Hepatocyte (in vitro differentiated cells): ENCODE data around the gene ACY1. TPM values are rescaled to one million over a fixed set of nuclear protein-coding genes. Genes with fewer than 3 reads are reported as not detected.

Source experiments
- DNase-seq: peaks from one replicate; pipeline ENCODE4 v3.0.0-alpha.2; 2016; ENCODE audit warnings: low spot score
- H2AFZ ChIP-seq: fragments of 200-600 bp; sonication (generic); 2 replicates; pipeline ENCODE4 v1.6.0; 2016; ENCODE audit warnings: antibody characterized with exemption, mild to moderate bottlenecking
- H3K27ac ChIP-seq: fragments of 200-600 bp; sonication (generic); 2 replicates; pipeline ENCODE4 v1.5.1; 2016; ENCODE audit warnings: mild to moderate bottlenecking
- H3K27me3 ChIP-seq: fragments of 200-600 bp; sonication (generic); 2 replicates; pipeline ENCODE4 v1.6.1; 2016
- H3K36me3 ChIP-seq: fragments of 200-600 bp; sonication (generic); replicated peaks from 2 replicates; pipeline ENCODE4 v1.5.1; 2016; ENCODE audit warnings: low read depth; ENCODE audit not compliant: insufficient read depth
- H3K4me1 ChIP-seq: fragments of 200-600 bp; sonication (generic); 2 replicates; pipeline ENCODE4 v1.5.1; 2016; ENCODE audit warnings: mild to moderate bottlenecking, moderate library complexity; ENCODE audit not compliant: insufficient read depth
- H3K4me2 ChIP-seq: fragments of 200-600 bp; sonication (generic); 2 replicates; pipeline ENCODE4 v1.6.0; 2016
- H3K4me3 ChIP-seq: fragments of 200-600 bp; sonication (generic); 2 replicates; pipeline ENCODE4 v1.5.1; 2016; ENCODE audit warnings: mild to moderate bottlenecking
- H3K79me2 ChIP-seq: fragments of 200-600 bp; sonication (generic); 2 replicates; pipeline ENCODE4 v1.6.0; 2017; ENCODE audit warnings: mild to moderate bottlenecking
- H3K9me2 ChIP-seq: fragments of 200-600 bp; sonication (generic); replicated peaks from 2 replicates; pipeline ENCODE4 v1.6.0; 2017; ENCODE audit warnings: mild to moderate bottlenecking; ENCODE audit not compliant: insufficient read depth
- H3K9me3 ChIP-seq: fragments of 200-600 bp; sonication (generic); 2 replicates; pipeline ENCODE4 v1.5.1; 2016; ENCODE audit warnings: low read depth, mild to moderate bottlenecking
- H4K20me1 ChIP-seq: fragments of 200-600 bp; sonication (generic); 2 replicates; pipeline ENCODE4 v1.6.0; 2016; ENCODE audit warnings: mild to moderate bottlenecking; ENCODE audit not compliant: insufficient read depth, poor library complexity, severe bottlenecking
- EZH2 ChIP-seq: fragments of 200-600 bp; sonication (generic); IDR thresholded peaks from 2 replicates; pipeline ENCODE4 v1.6.1; 2016; ENCODE audit warnings: antibody characterized with exemption, mild to moderate bottlenecking, borderline replicate concordance
- EZH2phosphoT487 ChIP-seq: fragments of 200-600 bp; sonication (generic); IDR thresholded peaks from one replicate; pipeline ENCODE4 v1.6.1; 2018; ENCODE audit warnings: antibody characterized with exemption, mild to moderate bottlenecking, low read depth, moderate library complexity; ENCODE audit not compliant: unreplicated experiment, severe bottlenecking
- WGBS: methylation state at CpG from one replicate; pipeline ENCODE4 v1.1.6; 2016; ENCODE audit warnings: low lambda C conversion rate; ENCODE audit errors: missing lambda C conversion rate; 5-methylcytosine and 5-hydroxymethylcytosine counted together
- polyA plus RNA-seq: library from polyadenylated mRNA; unstranded; fragments of >200 nt; fragmentation: Nextera tagmentation; extraction: Ambion mirVana; gene quantifications from 2 replicates; pipeline ENCODE4 v1.2.1, GENCODE V29; 2016
- total RNA-seq: library from RNA; depleted of rRNA; stranded (reverse); fragments of >200 nt; gene quantifications from 2 replicates; pipeline ENCODE4 v1.2.3, GENCODE V29; 2014
- TF ChIP-seq, protein P1 (sequence below): fragments of 200-600 bp; sonication (generic); IDR thresholded peaks from 2 replicates; pipeline ENCODE4 v1.5.1; 2016; ENCODE audit warnings: antibody characterized with exemption, mild to moderate bottlenecking; ENCODE audit not compliant: poor library complexity

ACY1 gene
- total and polyA plus RNA-seq, 2 experiments from 2014 or later = 164 to 183 TPM

DNA sequence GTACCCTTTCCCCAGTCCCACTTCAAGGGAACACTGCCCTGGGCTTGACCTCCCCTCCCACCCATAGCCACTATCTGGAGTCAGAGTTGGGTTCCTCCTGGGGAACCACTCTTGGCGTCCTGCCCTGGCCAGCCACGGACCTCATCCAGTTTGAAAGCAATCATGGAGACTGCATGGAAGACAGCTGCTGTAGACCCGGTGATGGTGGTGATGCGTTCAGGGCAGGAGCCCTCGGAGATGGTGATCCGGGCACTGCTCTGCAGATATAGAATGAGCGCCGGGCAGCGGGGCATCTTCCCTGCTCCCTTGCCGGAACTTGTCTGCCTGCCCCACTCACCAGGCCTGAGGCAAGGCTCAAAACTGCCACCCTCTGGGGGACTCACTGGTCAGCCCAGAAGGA lies 22.9 kb upstream of the ACY1 start:
- H3K4me1 ChIP-seq = peaks cover 13% of the 10 kb centered on the region
- H3K36me3 ChIP-seq = no peaks in the 10 kb centered on the region
- no peak overlapping the region for H2AFZ ChIP-seq
- H3K4me3 ChIP-seq = no peak overlapping the region
- no peak for DNase-seq
- TF ChIP-seq, protein P1, sequence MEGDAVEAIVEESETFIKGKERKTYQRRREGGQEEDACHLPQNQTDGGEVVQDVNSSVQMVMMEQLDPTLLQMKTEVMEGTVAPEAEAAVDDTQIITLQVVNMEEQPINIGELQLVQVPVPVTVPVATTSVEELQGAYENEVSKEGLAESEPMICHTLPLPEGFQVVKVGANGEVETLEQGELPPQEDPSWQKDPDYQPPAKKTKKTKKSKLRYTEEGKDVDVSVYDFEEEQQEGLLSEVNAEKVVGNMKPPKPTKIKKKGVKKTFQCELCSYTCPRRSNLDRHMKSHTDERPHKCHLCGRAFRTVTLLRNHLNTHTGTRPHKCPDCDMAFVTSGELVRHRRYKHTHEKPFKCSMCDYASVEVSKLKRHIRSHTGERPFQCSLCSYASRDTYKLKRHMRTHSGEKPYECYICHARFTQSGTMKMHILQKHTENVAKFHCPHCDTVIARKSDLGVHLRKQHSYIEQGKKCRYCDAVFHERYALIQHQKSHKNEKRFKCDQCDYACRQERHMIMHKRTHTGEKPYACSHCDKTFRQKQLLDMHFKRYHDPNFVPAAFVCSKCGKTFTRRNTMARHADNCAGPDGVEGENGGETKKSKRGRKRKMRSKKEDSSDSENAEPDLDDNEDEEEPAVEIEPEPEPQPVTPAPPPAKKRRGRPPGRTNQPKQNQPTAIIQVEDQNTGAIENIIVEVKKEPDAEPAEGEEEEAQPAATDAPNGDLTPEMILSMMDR = no peak
- TF ChIP-seq EZH2phosphoT487 (no peak), EZH2 (no peak)
- peaks cover 3% of the 10 kb centered on the region for H3K27me3 ChIP-seq
- H3K27ac ChIP-seq = no peak overlapping the region
- H3K79me2 ChIP-seq = peaks cover 14% of the 10 kb centered on the region
- H3K4me2 ChIP-seq = no peak overlapping the region
- H3K9me3 ChIP-seq = no peaks in the 10 kb centered on the region
- H4K20me1 ChIP-seq = no peaks in the 10 kb centered on the region
- no peaks in the 10 kb centered on the region for H3K9me2 ChIP-seq
- 96% methylated on average over 10 of the region's 10 CpGs for WGBS

DNA sequence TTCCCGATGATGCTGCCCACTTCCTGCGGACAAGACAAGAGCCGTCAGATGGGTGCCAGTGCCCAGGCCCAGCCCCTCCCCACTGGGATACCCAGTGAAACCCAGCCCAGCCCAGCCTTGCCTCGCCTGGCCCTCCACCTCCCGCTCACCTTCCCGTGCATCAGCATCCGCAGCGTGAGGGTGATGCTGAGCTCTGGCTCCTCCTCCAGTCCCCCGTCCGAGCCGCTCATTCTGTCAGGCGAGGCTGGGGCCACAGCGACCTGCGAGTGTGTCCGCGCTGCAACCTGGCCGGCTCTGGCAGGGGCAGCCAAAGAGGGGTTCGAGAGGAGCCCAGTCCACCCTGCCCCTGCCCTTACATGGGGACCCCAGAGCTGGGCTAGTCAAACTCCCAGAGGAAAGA lies 22.3 kb upstream of the ACY1 start:
- Histone ChIP-seq H3K9me3 (no peaks in the 10 kb centered on the region), H3K27me3 (no peaks in the 10 kb centered on the region), H3K27ac (no peak overlapping the region), H3K79me2 (peaks cover 20% of the 10 kb centered on the region), H4K20me1 (no peaks in the 10 kb centered on the region), H3K4me1 (peaks cover 14% of the 10 kb centered on the region), H3K9me2 (no peaks in the 10 kb centered on the region), H3K36me3 (no peaks in the 10 kb centered on the region), H3K4me2 (no peak overlapping the region), H3K4me3 (no peak overlapping the region), H2AFZ (no peak overlapping the region)
- 93% methylated on average over 18 of the region's 18 CpGs for WGBS
- DNase-seq = no peak
- no peak for TF ChIP-seq EZH2phosphoT487
- TF ChIP-seq, protein P1 = no peak
- no peak for TF ChIP-seq EZH2

DNA sequence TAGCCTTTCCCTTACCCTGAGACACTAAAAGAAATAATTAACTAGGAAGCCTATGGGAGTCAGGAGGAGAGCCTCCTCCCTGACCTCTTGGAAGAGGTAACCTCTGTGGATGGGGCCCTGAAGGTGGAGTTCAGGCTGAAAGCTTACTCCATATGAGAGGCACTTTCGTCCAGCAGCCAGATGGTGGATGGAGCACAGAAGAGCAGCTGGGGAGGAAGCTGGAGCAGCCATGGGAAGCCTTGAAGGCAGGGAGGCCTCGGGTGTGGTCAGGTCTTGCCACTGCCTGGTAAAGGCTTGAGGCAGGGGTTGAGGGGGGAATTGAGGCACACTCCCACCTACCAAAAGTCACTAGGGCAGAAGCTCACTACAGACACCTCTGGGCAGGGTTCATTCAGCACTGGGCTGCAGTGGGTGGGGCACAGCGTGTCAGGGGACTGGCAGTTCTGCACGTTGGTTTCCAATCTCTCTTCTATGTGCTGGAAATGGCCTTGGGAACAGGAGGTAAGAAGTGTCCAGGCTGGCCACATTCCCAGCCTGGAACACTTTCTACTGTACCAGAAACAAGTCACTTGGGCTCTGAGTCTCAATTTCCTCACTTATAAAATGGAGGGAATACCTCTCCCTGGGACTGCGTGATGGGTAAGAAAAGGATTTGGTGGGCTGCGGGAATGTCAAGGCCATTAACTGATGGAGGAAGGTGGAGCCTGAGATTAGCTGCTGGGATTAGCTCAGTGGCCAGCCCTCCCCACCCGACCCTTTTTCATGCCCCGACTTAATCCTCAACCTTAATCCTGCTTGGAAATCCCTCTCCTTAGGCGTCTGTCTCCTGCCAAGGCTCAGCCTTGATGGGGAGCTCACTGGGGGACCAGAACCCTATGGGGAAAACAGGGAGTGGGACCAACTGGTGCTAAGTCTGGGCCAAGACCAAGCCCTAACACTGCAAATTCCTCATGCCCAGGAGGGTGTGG lies 21.4 kb upstream of the ACY1 start:
- H3K4me2 ChIP-seq = no peak overlapping the region
- no peak overlapping the region for H3K4me3 ChIP-seq
- no peaks in the 10 kb centered on the region for H4K20me1 ChIP-seq
- DNase-seq = no peak
- H2AFZ ChIP-seq = no peak overlapping the region
- H3K79me2 ChIP-seq = peaks cover 29% of the 10 kb centered on the region
- no peaks in the 10 kb centered on the region for H3K9me3 ChIP-seq
- TF ChIP-seq EZH2phosphoT487 = no peak
- no peak for TF ChIP-seq EZH2
- TF ChIP-seq, protein P1 = no peak
- no peaks in the 10 kb centered on the region for H3K36me3 ChIP-seq
- H3K4me1 ChIP-seq = peaks cover 17% of the 10 kb centered on the region
- H3K27ac ChIP-seq = no peak overlapping the region
- no peaks in the 10 kb centered on the region for H3K9me2 ChIP-seq
- H3K27me3 ChIP-seq = no peaks in the 10 kb centered on the region
- 62% methylated on average over 9 of the region's 9 CpGs for WGBS
